ENCODE results near the gene SEMA4G. TPM values are rescaled to one million over a fixed set of nuclear protein-coding genes. Genes with fewer than 3 reads are reported as not detected.
A peak's percentile ranks its signal among the peaks of the same experiment; 100 is the strongest.

The SEMA4G gene
- total and polyA plus RNA-seq, 2 of the 13 experiments (the other 11 are each of a cell fraction or from before 2014, with no cell fraction given) = 46.2 to 207 TPM

DNA sequence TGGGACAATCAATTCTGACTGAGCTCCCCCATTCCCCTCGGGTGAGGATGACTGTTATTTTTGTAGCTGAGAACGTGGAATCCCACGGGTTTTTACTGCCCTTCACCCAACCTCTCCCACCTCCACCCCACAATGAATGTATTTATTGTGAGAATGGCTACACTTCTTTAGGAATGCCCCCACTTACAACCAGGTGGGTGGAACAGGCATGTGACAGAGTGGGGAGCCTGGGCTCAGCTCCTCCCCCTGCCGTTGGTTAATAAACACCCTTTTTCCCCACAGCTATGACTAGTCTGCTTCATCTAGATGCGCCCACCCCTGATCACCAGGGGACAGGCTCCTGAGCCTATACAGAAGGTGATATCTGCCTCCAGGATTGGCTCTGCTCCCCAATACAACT, 16.0 kb downstream of the SEMA4G start (continued):
- TF ChIP-seq, protein P1, sequence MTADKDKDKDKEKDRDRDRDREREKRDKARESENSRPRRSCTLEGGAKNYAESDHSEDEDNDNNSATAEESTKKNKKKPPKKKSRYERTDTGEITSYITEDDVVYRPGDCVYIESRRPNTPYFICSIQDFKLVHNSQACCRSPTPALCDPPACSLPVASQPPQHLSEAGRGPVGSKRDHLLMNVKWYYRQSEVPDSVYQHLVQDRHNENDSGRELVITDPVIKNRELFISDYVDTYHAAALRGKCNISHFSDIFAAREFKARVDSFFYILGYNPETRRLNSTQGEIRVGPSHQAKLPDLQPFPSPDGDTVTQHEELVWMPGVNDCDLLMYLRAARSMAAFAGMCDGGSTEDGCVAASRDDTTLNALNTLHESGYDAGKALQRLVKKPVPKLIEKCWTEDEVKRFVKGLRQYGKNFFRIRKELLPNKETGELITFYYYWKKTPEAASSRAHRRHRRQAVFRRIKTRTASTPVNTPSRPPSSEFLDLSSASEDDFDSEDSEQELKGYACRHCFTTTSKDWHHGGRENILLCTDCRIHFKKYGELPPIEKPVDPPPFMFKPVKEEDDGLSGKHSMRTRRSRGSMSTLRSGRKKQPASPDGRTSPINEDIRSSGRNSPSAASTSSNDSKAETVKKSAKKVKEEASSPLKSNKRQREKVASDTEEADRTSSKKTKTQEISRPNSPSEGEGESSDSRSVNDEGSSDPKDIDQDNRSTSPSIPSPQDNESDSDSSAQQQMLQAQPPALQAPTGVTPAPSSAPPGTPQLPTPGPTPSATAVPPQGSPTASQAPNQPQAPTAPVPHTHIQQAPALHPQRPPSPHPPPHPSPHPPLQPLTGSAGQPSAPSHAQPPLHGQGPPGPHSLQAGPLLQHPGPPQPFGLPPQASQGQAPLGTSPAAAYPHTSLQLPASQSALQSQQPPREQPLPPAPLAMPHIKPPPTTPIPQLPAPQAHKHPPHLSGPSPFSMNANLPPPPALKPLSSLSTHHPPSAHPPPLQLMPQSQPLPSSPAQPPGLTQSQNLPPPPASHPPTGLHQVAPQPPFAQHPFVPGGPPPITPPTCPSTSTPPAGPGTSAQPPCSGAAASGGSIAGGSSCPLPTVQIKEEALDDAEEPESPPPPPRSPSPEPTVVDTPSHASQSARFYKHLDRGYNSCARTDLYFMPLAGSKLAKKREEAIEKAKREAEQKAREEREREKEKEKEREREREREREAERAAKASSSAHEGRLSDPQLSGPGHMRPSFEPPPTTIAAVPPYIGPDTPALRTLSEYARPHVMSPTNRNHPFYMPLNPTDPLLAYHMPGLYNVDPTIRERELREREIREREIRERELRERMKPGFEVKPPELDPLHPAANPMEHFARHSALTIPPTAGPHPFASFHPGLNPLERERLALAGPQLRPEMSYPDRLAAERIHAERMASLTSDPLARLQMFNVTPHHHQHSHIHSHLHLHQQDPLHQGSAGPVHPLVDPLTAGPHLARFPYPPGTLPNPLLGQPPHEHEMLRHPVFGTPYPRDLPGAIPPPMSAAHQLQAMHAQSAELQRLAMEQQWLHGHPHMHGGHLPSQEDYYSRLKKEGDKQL (CRISPR knock-in tag; IDR thresholded peaks at IDR 0.05; ENCODE audit: low read depth) = no peak
- TF ChIP-seq, protein P2, sequence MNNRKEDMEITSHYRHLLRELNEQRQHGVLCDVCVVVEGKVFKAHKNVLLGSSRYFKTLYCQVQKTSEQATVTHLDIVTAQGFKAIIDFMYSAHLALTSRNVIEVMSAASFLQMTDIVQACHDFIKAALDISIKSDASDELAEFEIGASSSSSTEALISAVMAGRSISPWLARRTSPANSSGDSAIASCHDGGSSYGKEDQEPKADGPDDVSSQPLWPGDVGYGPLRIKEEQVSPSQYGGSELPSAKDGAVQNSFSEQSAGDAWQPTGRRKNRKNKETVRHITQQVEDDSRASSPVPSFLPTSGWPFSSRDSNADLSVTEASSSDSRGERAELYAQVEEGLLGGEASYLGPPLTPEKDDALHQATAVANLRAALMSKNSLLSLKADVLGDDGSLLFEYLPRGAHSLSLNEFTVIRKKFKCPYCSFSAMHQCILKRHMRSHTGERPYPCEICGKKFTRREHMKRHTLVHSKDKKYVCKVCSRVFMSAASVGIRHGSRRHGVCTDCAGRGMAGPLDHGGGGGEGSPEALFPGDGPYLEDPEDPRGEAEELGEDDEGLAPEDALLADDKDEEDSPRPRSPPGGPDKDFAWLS (CRISPR knock-in tag; IDR thresholded peaks at IDR 0.05; ENCODE audit: borderline replicate concordance) = no peak
- no peak for TF ChIP-seq ZFY (CRISPR knock-in tag; IDR thresholded peaks at IDR 0.05)
- TF ChIP-seq SP140L (CRISPR knock-in tag; IDR thresholded peaks at IDR 0.05; ENCODE audit: borderline replicate concordance) = no peak
- TF ChIP-seq HOXA9 (CRISPR knock-in tag; IDR thresholded peaks at IDR 0.05; ENCODE audit: borderline replicate concordance) = no peak
- no peak for TF ChIP-seq RFX3 (CRISPR knock-in tag; IDR thresholded peaks at IDR 0.05)
- TF ChIP-seq PHF21A (CRISPR knock-in tag; IDR thresholded peaks at IDR 0.05) = no peak
- TF ChIP-seq PAF1 (CRISPR knock-in tag; IDR thresholded peaks at IDR 0.05) = 0 out of 2 replicates have a peak, but pooled peaks have one; percentile 40
- no peak for TF ChIP-seq HCFC1 (IDR thresholded peaks at IDR 0.05; ENCODE audit: low read depth, low read length)
- TF ChIP-seq RFXANK (CRISPR knock-in tag; IDR thresholded peaks at IDR 0.05) = no peak
- no peak for TF ChIP-seq ZNF230 (CRISPR knock-in tag; IDR thresholded peaks at IDR 0.05)
- no peak for TF ChIP-seq SIN3B (IDR thresholded peaks at IDR 0.05; ENCODE audit: low read length)
- TF ChIP-seq PHB2 (IDR thresholded peaks at IDR 0.05; ENCODE audit: partially characterized antibody) = no peak
- TF ChIP-seq, protein P3, sequence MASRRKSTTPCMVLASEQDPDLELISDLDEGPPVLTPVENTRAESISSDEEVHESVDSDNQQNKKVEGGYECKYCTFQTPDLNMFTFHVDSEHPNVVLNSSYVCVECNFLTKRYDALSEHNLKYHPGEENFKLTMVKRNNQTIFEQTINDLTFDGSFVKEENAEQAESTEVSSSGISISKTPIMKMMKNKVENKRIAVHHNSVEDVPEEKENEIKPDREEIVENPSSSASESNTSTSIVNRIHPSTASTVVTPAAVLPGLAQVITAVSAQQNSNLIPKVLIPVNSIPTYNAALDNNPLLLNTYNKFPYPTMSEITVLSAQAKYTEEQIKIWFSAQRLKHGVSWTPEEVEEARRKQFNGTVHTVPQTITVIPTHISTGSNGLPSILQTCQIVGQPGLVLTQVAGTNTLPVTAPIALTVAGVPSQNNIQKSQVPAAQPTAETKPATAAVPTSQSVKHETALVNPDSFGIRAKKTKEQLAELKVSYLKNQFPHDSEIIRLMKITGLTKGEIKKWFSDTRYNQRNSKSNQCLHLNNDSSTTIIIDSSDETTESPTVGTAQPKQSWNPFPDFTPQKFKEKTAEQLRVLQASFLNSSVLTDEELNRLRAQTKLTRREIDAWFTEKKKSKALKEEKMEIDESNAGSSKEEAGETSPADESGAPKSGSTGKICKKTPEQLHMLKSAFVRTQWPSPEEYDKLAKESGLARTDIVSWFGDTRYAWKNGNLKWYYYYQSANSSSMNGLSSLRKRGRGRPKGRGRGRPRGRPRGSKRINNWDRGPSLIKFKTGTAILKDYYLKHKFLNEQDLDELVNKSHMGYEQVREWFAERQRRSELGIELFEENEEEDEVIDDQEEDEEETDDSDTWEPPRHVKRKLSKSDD (CRISPR knock-in tag; IDR thresholded peaks at IDR 0.05; ENCODE audit: low read depth) = no peak
- no peak for TF ChIP-seq NR2F2 (IDR thresholded peaks at IDR 0.05; ENCODE audit: borderline replicate concordance, low read depth)
- TF ChIP-seq ZNF101 (CRISPR knock-in tag; IDR thresholded peaks at IDR 0.05; ENCODE audit: borderline replicate concordance, low read depth) = no peak
- no peak for TF ChIP-seq MTF1 (CRISPR knock-in tag; IDR thresholded peaks at IDR 0.05)
- no peak for TF ChIP-seq ETV6 (CRISPR knock-in tag; conservative IDR thresholded peaks at IDR 0.05)
- no peak for TF ChIP-seq NRL (CRISPR knock-in tag; IDR thresholded peaks at IDR 0.05; ENCODE audit: borderline replicate concordance)
- TF ChIP-seq GTF3A (CRISPR knock-in tag; conservative IDR thresholded peaks at IDR 0.05) = no peak
- no peak for TF ChIP-seq ATF1 (CRISPR knock-in tag; IDR thresholded peaks at IDR 0.05)
